ENCODE data around the gene TMEM138. TPM values are rescaled to one million over a fixed set of nuclear protein-coding genes. Genes with fewer than 3 reads are reported as not detected.

Gene TMEM138
- total RNA-seq, 2 donors from 2014 or later, result 49.7 to 63.5 TPM

DNA sequence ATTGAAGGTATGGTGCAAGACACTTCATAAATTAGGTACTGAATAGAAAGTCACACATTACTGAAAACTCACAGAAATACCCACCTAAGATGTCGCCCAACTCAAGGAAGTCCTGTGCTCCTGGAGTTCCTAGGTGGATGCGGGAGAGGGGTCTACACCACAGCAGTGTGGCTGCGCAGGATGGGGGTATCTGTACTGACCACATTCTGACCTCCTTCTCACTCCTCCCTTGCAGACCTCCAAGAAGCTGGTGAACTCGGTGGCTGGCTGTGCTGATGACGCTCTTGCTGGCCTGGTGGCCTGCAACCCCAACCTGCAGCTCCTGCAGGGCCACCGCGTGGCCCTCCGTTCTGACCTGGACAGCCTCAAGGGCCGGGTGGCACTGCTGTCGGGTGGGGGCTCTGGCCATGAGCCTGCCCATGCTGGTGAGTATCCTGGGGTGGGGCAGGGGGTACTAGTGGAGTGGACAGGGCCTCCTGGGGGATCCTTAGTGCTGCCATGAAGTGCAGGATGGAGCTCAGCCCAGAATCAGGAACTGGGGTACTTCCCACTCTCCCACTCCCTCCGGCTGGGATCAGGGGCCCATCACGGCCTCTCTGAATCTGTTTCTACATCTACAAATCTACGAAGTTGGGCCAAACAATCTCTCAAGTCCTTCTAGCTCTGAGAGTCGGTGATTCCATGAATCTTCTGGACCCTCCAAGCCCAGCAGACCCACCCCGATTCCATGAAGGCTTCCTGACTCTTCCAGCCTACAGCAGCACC lies 24.3 kb upstream of the TMEM138 start:
- H3K4me1 ChIP-seq (ENCODE audit: control insufficient read depth in 1 of 2, low read depth in 2 of 2), result peaks cover 0 to 6% of the 10 kb centered on the region in 2 donors
- no peak overlapping the region for H3K27ac ChIP-seq
- H3K9me3 ChIP-seq, result no peaks in the 10 kb centered on the region
- H3K4me3 ChIP-seq, result no peak overlapping the region
- DNase-seq (ENCODE audit: low spot score) (no peak), ATAC-seq (ENCODE audit: insufficient number of reproducible peaks, low FRiP score, low read depth) (no peak)
- TF ChIP-seq, protein P1, sequence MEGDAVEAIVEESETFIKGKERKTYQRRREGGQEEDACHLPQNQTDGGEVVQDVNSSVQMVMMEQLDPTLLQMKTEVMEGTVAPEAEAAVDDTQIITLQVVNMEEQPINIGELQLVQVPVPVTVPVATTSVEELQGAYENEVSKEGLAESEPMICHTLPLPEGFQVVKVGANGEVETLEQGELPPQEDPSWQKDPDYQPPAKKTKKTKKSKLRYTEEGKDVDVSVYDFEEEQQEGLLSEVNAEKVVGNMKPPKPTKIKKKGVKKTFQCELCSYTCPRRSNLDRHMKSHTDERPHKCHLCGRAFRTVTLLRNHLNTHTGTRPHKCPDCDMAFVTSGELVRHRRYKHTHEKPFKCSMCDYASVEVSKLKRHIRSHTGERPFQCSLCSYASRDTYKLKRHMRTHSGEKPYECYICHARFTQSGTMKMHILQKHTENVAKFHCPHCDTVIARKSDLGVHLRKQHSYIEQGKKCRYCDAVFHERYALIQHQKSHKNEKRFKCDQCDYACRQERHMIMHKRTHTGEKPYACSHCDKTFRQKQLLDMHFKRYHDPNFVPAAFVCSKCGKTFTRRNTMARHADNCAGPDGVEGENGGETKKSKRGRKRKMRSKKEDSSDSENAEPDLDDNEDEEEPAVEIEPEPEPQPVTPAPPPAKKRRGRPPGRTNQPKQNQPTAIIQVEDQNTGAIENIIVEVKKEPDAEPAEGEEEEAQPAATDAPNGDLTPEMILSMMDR (IDR thresholded peaks at IDR 0.05), result no peak
- H3K27me3 ChIP-seq (replicated peaks; ENCODE audit: insufficient read depth), result no peaks in the 10 kb centered on the region
- peaks cover 8% of the 10 kb centered on the region for H3K36me3 ChIP-seq

DNA sequence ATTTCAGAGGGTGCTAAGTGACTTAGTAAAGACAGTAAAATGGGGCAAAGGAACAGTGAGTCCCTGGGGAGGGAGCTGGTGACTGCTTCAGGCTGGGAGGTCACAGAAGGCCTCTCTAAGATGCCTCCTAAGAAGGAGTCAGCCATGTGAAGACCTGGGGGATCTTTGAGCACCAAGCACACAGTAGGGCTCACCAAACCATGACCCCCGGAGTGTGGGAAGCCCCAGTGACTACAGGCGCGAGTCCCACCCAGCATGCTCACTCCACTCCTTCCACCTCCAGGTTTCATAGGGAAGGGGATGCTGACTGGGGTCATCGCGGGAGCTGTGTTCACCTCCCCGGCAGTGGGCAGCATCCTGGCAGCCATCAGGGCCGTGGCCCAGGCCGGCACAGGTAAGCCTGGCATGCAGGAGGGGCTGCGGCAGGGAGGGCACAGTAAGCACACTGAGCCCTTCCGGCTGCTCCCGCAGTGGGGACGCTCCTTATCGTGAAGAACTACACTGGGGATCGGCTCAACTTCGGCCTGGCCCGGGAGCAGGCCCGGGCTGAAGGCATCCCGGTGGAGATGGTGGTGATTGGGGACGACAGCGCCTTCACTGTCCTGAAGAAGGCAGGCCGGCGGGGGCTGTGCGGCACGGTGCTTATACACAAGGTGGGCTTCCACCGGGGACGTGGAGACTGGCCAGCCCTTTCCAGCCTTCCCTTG lies 23.2 kb upstream of the TMEM138 start:
- H3K36me3 ChIP-seq, result peaks cover 8% of the 10 kb centered on the region
- H3K27ac ChIP-seq, result no peak overlapping the region
- DNase-seq (ENCODE audit: low spot score) (no peak), ATAC-seq (ENCODE audit: insufficient number of reproducible peaks, low FRiP score, low read depth) (no peak)
- H3K4me3 ChIP-seq, result no peak overlapping the region
- TF ChIP-seq, protein P1 (IDR thresholded peaks at IDR 0.05), result no peak
- no peaks in the 10 kb centered on the region for H3K4me1 ChIP-seq (ENCODE audit: control insufficient read depth in 1 of 2, low read depth in 2 of 2)
- no peaks in the 10 kb centered on the region for H3K27me3 ChIP-seq (replicated peaks; ENCODE audit: insufficient read depth)
- no peaks in the 10 kb centered on the region for H3K9me3 ChIP-seq

DNA sequence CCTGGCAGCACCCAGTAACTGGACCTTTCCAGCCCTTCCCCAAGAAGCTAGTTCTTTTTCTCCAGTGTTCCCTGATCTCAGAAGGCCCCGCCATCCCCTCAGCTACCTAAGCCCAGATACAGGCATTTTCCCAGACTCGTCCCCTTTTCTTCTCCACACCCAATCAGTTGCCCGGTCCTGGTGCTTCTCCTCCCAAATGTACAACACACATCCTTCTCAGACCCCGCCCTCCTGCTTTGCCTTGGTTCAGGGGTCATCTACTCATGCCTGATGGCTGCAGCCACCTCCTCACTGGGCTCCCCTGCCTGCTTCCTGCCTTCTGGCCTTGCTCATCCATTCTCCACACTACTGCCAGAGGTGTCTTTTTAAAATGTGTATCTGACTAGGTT lies 22.7 kb upstream of the TMEM138 start:
- Histone ChIP-seq H3K27ac (no peak overlapping the region), H3K36me3 (peaks cover 8% of the 10 kb centered on the region), H3K27me3 (replicated peaks; ENCODE audit: insufficient read depth) (no peaks in the 10 kb centered on the region), H3K9me3 (no peaks in the 10 kb centered on the region), H3K4me3 (no peak overlapping the region), H3K4me1 (ENCODE audit: control insufficient read depth in 1 of 2, low read depth in 2 of 2) (no peaks in the 10 kb centered on the region)
- DNase-seq (ENCODE audit: low spot score) (no peak), ATAC-seq (ENCODE audit: insufficient number of reproducible peaks, low FRiP score, low read depth) (no peak)
- TF ChIP-seq, protein P1 (IDR thresholded peaks at IDR 0.05), result no peak

DNA sequence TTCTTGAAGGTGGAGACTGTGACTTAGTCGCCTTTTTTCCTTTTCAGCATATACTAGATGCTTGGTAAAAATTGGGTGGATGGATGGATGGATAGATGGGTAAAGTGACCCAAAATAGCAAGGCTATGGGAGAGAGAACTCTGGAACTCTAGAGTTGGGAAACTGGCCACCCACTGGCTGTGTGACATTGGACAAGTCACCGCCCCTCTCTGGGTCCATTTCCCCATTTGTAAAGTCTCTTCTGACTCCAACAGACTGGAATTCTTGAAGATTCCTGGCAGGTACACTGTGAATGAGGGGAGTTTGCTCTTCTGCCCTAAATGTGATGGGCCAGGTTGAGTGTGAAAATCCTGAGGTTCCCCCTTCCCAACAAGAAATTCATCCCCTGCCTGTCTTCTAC lies 21.2 kb upstream of the TMEM138 start:
- Histone ChIP-seq H3K27me3 (replicated peaks; ENCODE audit: insufficient read depth) (no peaks in the 10 kb centered on the region), H3K4me3 (no peak overlapping the region), H3K27ac (no peak overlapping the region), H3K4me1 (ENCODE audit: control insufficient read depth in 1 of 2, low read depth in 2 of 2) (no peaks in the 10 kb centered on the region), H3K36me3 (peaks cover 8% of the 10 kb centered on the region), H3K9me3 (no peaks in the 10 kb centered on the region)
- TF ChIP-seq, protein P1 (IDR thresholded peaks at IDR 0.05), result no peak
- DNase-seq (ENCODE audit: low spot score) (no peak), ATAC-seq (ENCODE audit: insufficient number of reproducible peaks, low FRiP score, low read depth) (no peak)

DNA sequence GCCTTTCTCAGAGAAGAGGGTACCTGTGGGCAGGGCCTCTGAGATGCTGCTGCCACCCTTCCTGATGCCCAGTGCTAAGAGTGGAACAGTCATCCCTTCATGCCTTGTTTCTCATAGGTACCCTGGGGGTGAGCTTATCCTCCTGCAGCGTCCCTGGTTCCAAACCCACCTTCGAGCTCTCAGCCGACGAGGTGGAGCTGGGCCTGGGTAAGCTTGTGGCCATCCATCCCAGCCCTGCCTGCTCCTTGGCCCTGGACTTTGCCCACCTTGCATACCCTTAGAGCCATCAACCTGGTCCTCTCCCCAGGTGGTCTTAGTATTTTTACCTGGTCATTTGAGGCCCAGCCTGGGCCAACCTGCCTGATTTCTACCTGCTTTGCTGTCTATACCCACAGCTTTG lies 20.5 kb upstream of the TMEM138 start:
- H3K27ac ChIP-seq, result no peak overlapping the region
- H3K4me1 ChIP-seq (ENCODE audit: control insufficient read depth in 1 of 2, low read depth in 2 of 2), result no peaks in the 10 kb centered on the region
- ATAC-seq (ENCODE audit: insufficient number of reproducible peaks, low FRiP score, low read depth) (no peak), DNase-seq (ENCODE audit: low spot score) (no peak)
- no peaks in the 10 kb centered on the region for H3K27me3 ChIP-seq (replicated peaks; ENCODE audit: insufficient read depth)
- TF ChIP-seq, protein P1 (IDR thresholded peaks at IDR 0.05), result no peak
- H3K4me3 ChIP-seq, result no peak overlapping the region
- no peaks in the 10 kb centered on the region for H3K9me3 ChIP-seq
- peaks cover 8% of the 10 kb centered on the region for H3K36me3 ChIP-seq

Measured in thoracic aorta (tissue), 2 donors.